ENCODE data around the gene ATP5PD. TPM values are rescaled to one million over a fixed set of nuclear protein-coding genes. Genes with fewer than 3 reads are reported as not detected.

The ATP5PD gene
- total RNA-seq, 1 experiment from 2014 or later, result 344 TPM

DNA sequence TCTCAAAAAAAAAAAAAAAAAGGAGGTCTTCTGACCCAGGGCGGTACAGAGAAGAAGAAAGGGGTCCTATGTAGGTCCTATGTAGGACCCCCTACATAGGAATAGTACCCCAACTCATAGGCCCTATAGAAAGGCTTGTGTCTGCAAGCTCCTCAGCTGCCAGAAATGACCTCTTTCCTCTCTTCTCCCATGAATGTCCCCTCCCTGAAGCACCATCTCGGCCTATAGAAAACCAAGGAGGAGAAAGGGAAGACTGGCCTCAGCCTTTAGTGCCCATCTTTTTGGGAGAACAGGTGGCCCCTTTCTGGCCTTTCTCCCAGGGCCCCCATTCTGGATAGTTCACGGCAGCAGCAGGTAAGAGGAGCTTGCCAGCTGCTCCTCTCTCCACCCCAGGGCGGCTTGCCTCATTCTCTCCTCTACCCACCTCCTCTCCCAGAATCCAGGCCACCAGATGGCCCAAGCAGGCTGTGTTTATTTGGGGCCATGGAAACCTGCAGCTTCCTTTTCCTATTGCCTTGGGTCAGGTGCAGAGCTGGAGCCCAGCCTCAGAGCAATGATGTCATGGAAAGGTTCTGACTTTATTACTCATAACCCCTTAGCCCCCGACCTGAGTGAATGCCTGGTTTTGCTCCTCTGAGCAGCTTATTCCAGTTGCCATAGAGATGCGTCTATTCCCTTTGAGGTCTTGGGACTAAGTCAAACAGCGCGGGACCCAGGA lies 35.9 kb downstream of the ATP5PD start:
- no peak overlapping the region for H2AFZ ChIP-seq (ENCODE audit: low read length)
- H4K5ac ChIP-seq (ENCODE audit: insufficient read length, low read depth, low read length), result no peak overlapping the region
- H3K9me3 ChIP-seq (ENCODE audit: control insufficient read depth, low read depth, low read length), result no peaks in the 10 kb centered on the region
- peak overlapping the region; percentile 15 to 87; a peak in 4 of 5 replicates for H3K4me3 Mint-ChIP-seq
- H3K56ac ChIP-seq (ENCODE audit: insufficient read length, low read depth, low read length), result no peak overlapping the region
- no peaks in the 10 kb centered on the region for H3K27me3 ChIP-seq (ENCODE audit: insufficient read depth, low read length)
- no peak overlapping the region for H3K9ac ChIP-seq (ENCODE audit: extremely low read depth, insufficient read length, low read length)
- H2BK15ac ChIP-seq (ENCODE audit: low read depth, low read length), result no peak overlapping the region
- no peak overlapping the region for H3K4ac ChIP-seq (ENCODE audit: low read depth, low read length)
- TF ChIP-seq, protein P1, sequence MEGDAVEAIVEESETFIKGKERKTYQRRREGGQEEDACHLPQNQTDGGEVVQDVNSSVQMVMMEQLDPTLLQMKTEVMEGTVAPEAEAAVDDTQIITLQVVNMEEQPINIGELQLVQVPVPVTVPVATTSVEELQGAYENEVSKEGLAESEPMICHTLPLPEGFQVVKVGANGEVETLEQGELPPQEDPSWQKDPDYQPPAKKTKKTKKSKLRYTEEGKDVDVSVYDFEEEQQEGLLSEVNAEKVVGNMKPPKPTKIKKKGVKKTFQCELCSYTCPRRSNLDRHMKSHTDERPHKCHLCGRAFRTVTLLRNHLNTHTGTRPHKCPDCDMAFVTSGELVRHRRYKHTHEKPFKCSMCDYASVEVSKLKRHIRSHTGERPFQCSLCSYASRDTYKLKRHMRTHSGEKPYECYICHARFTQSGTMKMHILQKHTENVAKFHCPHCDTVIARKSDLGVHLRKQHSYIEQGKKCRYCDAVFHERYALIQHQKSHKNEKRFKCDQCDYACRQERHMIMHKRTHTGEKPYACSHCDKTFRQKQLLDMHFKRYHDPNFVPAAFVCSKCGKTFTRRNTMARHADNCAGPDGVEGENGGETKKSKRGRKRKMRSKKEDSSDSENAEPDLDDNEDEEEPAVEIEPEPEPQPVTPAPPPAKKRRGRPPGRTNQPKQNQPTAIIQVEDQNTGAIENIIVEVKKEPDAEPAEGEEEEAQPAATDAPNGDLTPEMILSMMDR (conservative IDR thresholded peaks at IDR 0.05), result no peak
- peak; percentile 75 for DNase-seq
- H2BK120ac ChIP-seq (ENCODE audit: low read depth, low read length, poor library complexity, severe bottlenecking), result no peak overlapping the region
- no CpG with 5 or more reads among the region's 8 CpGs for WGBS (ENCODE audit: extremely low coverage, insufficient read length, low lambda C conversion rate)
- no peak overlapping the region for H3K4me2 ChIP-seq (ENCODE audit: insufficient read depth, insufficient read length, low read length)
- H3K36me3 Mint-ChIP-seq (ENCODE audit: insufficient read depth in 1 of 3, low read depth in 3 of 3), result peaks cover 0 to 8% (median 2%) of the 10 kb centered on the region in 3 experiments; a peak in 3 of 7 replicates
- H3K4me1 Mint-ChIP-seq, result peaks cover 23 to 25% of the 10 kb centered on the region in 2 experiments
- no peak overlapping the region for H3T11ph ChIP-seq (ENCODE audit: low read length)
- no peak overlapping the region for H4K8ac ChIP-seq (replicated peaks; ENCODE audit: insufficient read length, low read depth, low read length)
- H3K27me3 Mint-ChIP-seq (ENCODE audit: low read depth), result peaks cover 2% of the 10 kb centered on the region
- no peaks in the 10 kb centered on the region for H3K79me1 ChIP-seq (ENCODE audit: insufficient read depth, low read depth, low read length, poor library complexity, severe bottlenecking)
- peak overlapping the region; percentile 52 to 61 (median 54); a peak in 2 of 7 replicates for H3K27ac Mint-ChIP-seq
- H3K14ac ChIP-seq (ENCODE audit: insufficient read depth, low read length), result no peak overlapping the region
- H3K27ac ChIP-seq (ENCODE audit: insufficient read length, low read depth, low read length), result no peak overlapping the region
- H2AK5ac ChIP-seq (ENCODE audit: insufficient read length, low read length), result no peak overlapping the region
- no peak overlapping the region for H2BK5ac ChIP-seq (ENCODE audit: insufficient read length, low read length)
- H4K20me1 ChIP-seq (ENCODE audit: control insufficient read depth, insufficient read depth, insufficient read length), result no peaks in the 10 kb centered on the region
- no peak overlapping the region for H3K23ac ChIP-seq (ENCODE audit: insufficient read length, low read depth, low read length)
- H2BK20ac ChIP-seq (ENCODE audit: low read depth, low read length, poor library complexity, severe bottlenecking), result no peak overlapping the region
- no peak overlapping the region for H4K91ac ChIP-seq (ENCODE audit: insufficient read length, low read depth, low read length)
- no peak overlapping the region for H3K18ac ChIP-seq (ENCODE audit: insufficient read length, low read depth, low read length)
- no peak overlapping the region for H2BK12ac ChIP-seq (ENCODE audit: insufficient read length, low read depth, low read length)
- no peaks in the 10 kb centered on the region for H3K79me2 ChIP-seq (ENCODE audit: insufficient read depth, low read length)
- H3K4me1 ChIP-seq (ENCODE audit: insufficient read depth, low read length), result no peaks in the 10 kb centered on the region; the same call in 1 of the 2 replicates
- H3K23me2 ChIP-seq (ENCODE audit: insufficient read length, low read depth, low read length, poor library complexity, severe bottlenecking), result peaks cover 10% of the 10 kb centered on the region
- H3K9me3 Mint-ChIP-seq, result no peaks in the 10 kb centered on the region
